Sigmoid colon (tissue), 4 donors: ENCODE measurements around the gene SMC3.

ENCODE experiments used
- POLR2A ChIP-seq, 2 donors: fragments of 450-650 bp; IDR thresholded peaks; one replicate each; pipeline ENCODE4 v1.6.1; 2016; ENCODE audit warnings: antibody characterized with exemption in 2 of 2, mild to moderate bottlenecking in 2 of 2, moderate library complexity in 2 of 2
- POLR2AphosphoS5 ChIP-seq, 4 donors: sonication (generic); formaldehyde crosslinking; IDR thresholded peaks; one replicate each; pipeline ENCODE4 v1.6.1; 2017; ENCODE audit warnings: antibody characterized with exemption in 4 of 4
- TF ChIP-seq, protein P1 (sequence below), 4 experiments: fragments of 450-650 bp in 3 of 4; fragments of 200-600 bp in 1 of 4; IDR thresholded peaks; one replicate each; pipeline ENCODE4 v1.5.1; 2016 to 2019; ENCODE audit warnings: antibody characterized with exemption in 4 of 4, mild to moderate bottlenecking in 3 of 4, moderate library complexity in 2 of 4

DNA sequence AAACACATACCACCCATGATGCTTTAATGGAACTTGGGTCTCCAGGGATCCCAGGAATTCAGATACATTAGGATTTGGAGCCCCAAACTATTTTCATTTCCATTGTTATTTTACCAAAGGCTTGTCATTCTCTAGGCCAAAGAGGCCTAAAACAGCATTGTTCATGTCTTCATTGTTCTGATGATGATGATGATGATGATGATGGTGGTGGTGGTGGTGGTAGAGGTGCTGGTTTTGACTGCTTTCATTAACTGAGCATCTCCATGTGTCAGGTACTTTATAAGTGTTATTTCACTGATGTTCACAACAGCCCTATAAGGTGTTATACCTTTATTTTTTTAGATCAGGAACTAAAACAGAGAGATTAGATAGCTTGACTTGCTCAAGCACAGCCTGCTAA is 64.4 kb downstream of the SMC3 start:
- TF ChIP-seq, protein P1, sequence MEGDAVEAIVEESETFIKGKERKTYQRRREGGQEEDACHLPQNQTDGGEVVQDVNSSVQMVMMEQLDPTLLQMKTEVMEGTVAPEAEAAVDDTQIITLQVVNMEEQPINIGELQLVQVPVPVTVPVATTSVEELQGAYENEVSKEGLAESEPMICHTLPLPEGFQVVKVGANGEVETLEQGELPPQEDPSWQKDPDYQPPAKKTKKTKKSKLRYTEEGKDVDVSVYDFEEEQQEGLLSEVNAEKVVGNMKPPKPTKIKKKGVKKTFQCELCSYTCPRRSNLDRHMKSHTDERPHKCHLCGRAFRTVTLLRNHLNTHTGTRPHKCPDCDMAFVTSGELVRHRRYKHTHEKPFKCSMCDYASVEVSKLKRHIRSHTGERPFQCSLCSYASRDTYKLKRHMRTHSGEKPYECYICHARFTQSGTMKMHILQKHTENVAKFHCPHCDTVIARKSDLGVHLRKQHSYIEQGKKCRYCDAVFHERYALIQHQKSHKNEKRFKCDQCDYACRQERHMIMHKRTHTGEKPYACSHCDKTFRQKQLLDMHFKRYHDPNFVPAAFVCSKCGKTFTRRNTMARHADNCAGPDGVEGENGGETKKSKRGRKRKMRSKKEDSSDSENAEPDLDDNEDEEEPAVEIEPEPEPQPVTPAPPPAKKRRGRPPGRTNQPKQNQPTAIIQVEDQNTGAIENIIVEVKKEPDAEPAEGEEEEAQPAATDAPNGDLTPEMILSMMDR (IDR thresholded peaks at IDR 0.05): no peak
- TF ChIP-seq POLR2AphosphoS5 (IDR thresholded peaks at IDR 0.05) (no peak), POLR2A (IDR thresholded peaks at IDR 0.05) (no peak)
